Stimulated activated CD4-positive, alpha-beta T cell treated with anti-CD3 and anti-CD28 coated beads, Interleukin-15, amount 100 ng/mL, for 1 hour (primary cell): ENCODE measurements around the gene NCF4.

ENCODE experiments used
- DNase-seq, 2 donors: peaks; one replicate each; pipeline ENCODE4 v3.0.0-alpha.2; 2020; ENCODE audit warnings: low read depth in 1 of 2, low spot score in 1 of 2

NCF4 gene

GRCh38 chr22:36893262-36893661 is 32.5 kb downstream of the NCF4 start:
- no peak for DNase-seq

GRCh38 chr22:36894266-36894665 is 33.5 kb downstream of the NCF4 start:
- DNase-seq, result no peak

GRCh38 chr22:36897611-36898010 is 36.8 kb downstream of the NCF4 start:
- no peak for DNase-seq

GRCh38 chr22:36898690-36899089 is 37.9 kb downstream of the NCF4 start:
- DNase-seq, result no peak

- no peak for DNase-seq
Measured at GRCh38 chr22:36899498-36899897, 38.7 kb downstream of the NCF4 start.

- DNase-seq, result no peak
Measured at GRCh38 chr22:36900225-36900624, 39.4 kb downstream of the NCF4 start.

GRCh38 chr22:36900880-36901279 is 40.1 kb downstream of the NCF4 start:
- no peak for DNase-seq

GRCh38 chr22:36901411-36902142 is 40.8 kb downstream of the NCF4 start:
- no peak for DNase-seq

- no peak for DNase-seq
Measured at GRCh38 chr22:36902143-36902926, 41.5 kb downstream of the NCF4 start.

GRCh38 chr22:36904260-36904880 is 43.6 kb downstream of the NCF4 start:
- no peak for DNase-seq

GRCh38 chr22:36907253-36908195 is 46.7 kb downstream of the NCF4 start:
- DNase-seq, result no peak

- DNase-seq, result no peak
Measured at GRCh38 chr22:36910461-36910860, 49.7 kb downstream of the NCF4 start.

GRCh38 chr22:36911887-36912661 is 51.3 kb downstream of the NCF4 start:
- DNase-seq, result no peak

- DNase-seq, result no peak
Measured at GRCh38 chr22:36912694-36913426, 52.1 kb downstream of the NCF4 start.

GRCh38 chr22:36913427-36914389 is 52.9 kb downstream of the NCF4 start, which contains the start of gene CSF2RB:
TSS of gene CSF2RB (plus strand) at chr22:36913628. CDS start at chr22:36922208, 8,580 bp downstream.
- DNase-seq, result no peak

GRCh38 chr22:36914390-36914752 is 53.6 kb downstream of the NCF4 start:
- DNase-seq, result no peak

GRCh38 chr22:36916034-36916433 is 55.2 kb downstream of the NCF4 start:
- DNase-seq, result no peak

- no peak for DNase-seq
Measured at GRCh38 chr22:36918586-36919284, 57.9 kb downstream of the NCF4 start.
